Lung (tissue), 12 donors: ENCODE results near the gene CHI3L1. TPM values are rescaled to one million over a fixed set of nuclear protein-coding genes. Genes with fewer than 3 reads are reported as not detected.

Source experiments
- ATAC-seq: fragments of 200-7000 bp; cut with Tn5 transposase; one replicate; pipeline ENCODE4 v1.9.1; 2020; ENCODE audit warnings: moderate number of reproducible peaks; ENCODE audit not compliant: insufficient read depth, low FRiP score
- DNase-seq, 3 donors: peaks; one replicate each; pipeline ENCODE4 v3.0.0-alpha.2; 2013 to 2017
- H3K27ac ChIP-seq, 2 donors: one replicate each; pipeline ENCODE4 v1.5.1; 2013; ENCODE audit warnings: mild to moderate bottlenecking in 2 of 2, moderate library complexity in 2 of 2, control low read depth in 1 of 2, inconsistent platforms in 1 of 2, low read depth in 1 of 2, low read length in 1 of 2
- H3K27me3 ChIP-seq, 3 donors: one replicate each; pipeline ENCODE4 v1.5.1; 2013; ENCODE audit warnings: low read length in 2 of 3; ENCODE audit not compliant: control insufficient read depth in 3 of 3, insufficient read depth in 3 of 3
- H3K36me3 ChIP-seq, 4 donors: one replicate each; pipeline ENCODE4 v1.5.1; 2013; ENCODE audit warnings: low read length in 4 of 4, mild to moderate bottlenecking in 1 of 4, moderate library complexity in 1 of 4; ENCODE audit not compliant: control insufficient read depth in 4 of 4, insufficient read depth in 4 of 4
- H3K4me1 ChIP-seq, 5 donors: one replicate each; pipeline ENCODE4 v1.5.1; 2013; ENCODE audit warnings: low read length in 5 of 5, mild to moderate bottlenecking in 2 of 5, moderate library complexity in 1 of 5; ENCODE audit not compliant: control insufficient read depth in 5 of 5, insufficient read depth in 5 of 5
- H3K4me3 ChIP-seq: one replicate; pipeline ENCODE4 v1.5.1; 2013; ENCODE audit warnings: mild to moderate bottlenecking, control low read depth, moderate library complexity
- H3K9ac ChIP-seq, 2 donors: one replicate each; pipeline ENCODE4 v1.5.1; 2013; ENCODE audit warnings: low read length in 2 of 2, control low read depth in 1 of 2; ENCODE audit not compliant: insufficient read depth in 1 of 2
- H3K9me3 ChIP-seq, 4 donors: one replicate each; pipeline ENCODE4 v1.5.1; 2013; ENCODE audit warnings: low read length in 3 of 4, mild to moderate bottlenecking in 1 of 4, moderate library complexity in 1 of 4; ENCODE audit not compliant: control insufficient read depth in 4 of 4, insufficient read depth in 3 of 4
- CTCF ChIP-seq: IDR thresholded peaks from 2 replicates; pipeline ENCODE4 v1.5.1; 2012; ENCODE audit warnings: mild to moderate bottlenecking; ENCODE audit errors: control extremely low read depth, extremely low read depth
- WGBS, 2 donors: extraction: QIAGEN DNeasy Blood & Tissue Kit; methylation state at CpG; one replicate each; pipeline ENCODE4 v1.1.7; 2013; 5-methylcytosine and 5-hydroxymethylcytosine counted together
- polyA plus RNA-seq, 2 donors: library from polyadenylated mRNA; stranded (reverse); fragments of 200-250 nt; gene quantifications; one replicate each; pipeline ENCODE4 v1.2.1, GENCODE V29; 2013
- total RNA-seq, 2 donors: library from RNA; depleted of rRNA in 1 of 2; stranded (reverse); fragments of >200 nt in 1 of 2; gene quantifications; one replicate each; pipeline ENCODE4 v1.2.1, GENCODE V29; 2014 to 2021
- donor health status: control.
- donor health status: control.
- donor health status: Bipolar disorder and iron deficiency.
- donor health status: healthy.
- donor health status: DM: yes; HTN: yes; CAD: no.

The CHI3L1 gene
- total and polyA plus RNA-seq, 4 donors = 46.4 to 169 (median 110) TPM

- H3K36me3 ChIP-seq = no peaks in the 10 kb centered on the region
- no peak for DNase-seq
- H3K9ac ChIP-seq = no peak overlapping the region
- no peaks in the 10 kb centered on the region for H3K9me3 ChIP-seq
- ATAC-seq = no peak
- peaks cover 0 to 28% (median 5%) of the 10 kb centered on the region in 5 donors for H3K4me1 ChIP-seq
- TF ChIP-seq CTCF = no peak
- no peak overlapping the region for H3K4me3 ChIP-seq
- H3K27me3 ChIP-seq = no peaks in the 10 kb centered on the region
- H3K27ac ChIP-seq = no peak overlapping the region
- WGBS, 2 donors = 70 to 76% methylated on average over 13 of the region's 13 CpGs
Measured at GRCh38 chr1:203153989-203154821, 32.3 kb downstream of the CHI3L1 start.

GRCh38 chr1:203153051-203153988 is 33.2 kb downstream of the CHI3L1 start:
- no peaks in the 10 kb centered on the region for H3K36me3 ChIP-seq
- H3K4me3 ChIP-seq = no peak overlapping the region
- H3K27ac ChIP-seq = no peak overlapping the region
- peaks cover 0 to 37% (median 5%) of the 10 kb centered on the region in 5 donors for H3K4me1 ChIP-seq
- ATAC-seq = no peak
- 69 to 81% methylated on average over 9 of the region's 9 CpGs for WGBS, 2 donors
- no peaks in the 10 kb centered on the region for H3K27me3 ChIP-seq
- H3K9me3 ChIP-seq = no peaks in the 10 kb centered on the region
- no peak overlapping the region for H3K9ac ChIP-seq
- no peak for TF ChIP-seq CTCF
- peak in 2 of 3 donors; percentile 36 to 62 for DNase-seq

- Histone ChIP-seq H3K9ac (no peak overlapping the region), H3K4me3 (no peak overlapping the region), H3K9me3 (no peaks in the 10 kb centered on the region), H3K27ac (no peak overlapping the region), H3K27me3 (no peaks in the 10 kb centered on the region), H3K4me1 (peaks cover 0 to 38% (median 5%) of the 10 kb centered on the region in 5 donors), H3K36me3 (no peaks in the 10 kb centered on the region)
- 83 to 89% methylated on average over 9 to 10 of the region's 10 CpGs for WGBS, 2 donors
- no peak for ATAC-seq
- TF ChIP-seq CTCF = no peak
- no peak for DNase-seq
Measured at GRCh38 chr1:203152158-203153034, 34.1 kb downstream of the CHI3L1 start.
